Mammary epithelial cell (primary cell): ENCODE measurements around the gene LTB4R2.

Source experiments
- CTCF ChIP-seq, 2 donors: IDR thresholded peaks in 1 of 2; conservative IDR thresholded peaks in 1 of 2; 2 replicates each; pipeline ENCODE4 v1.5.1; 2011 to 2012; ENCODE audit warnings: inconsistent platforms in 2 of 2, low read length in 2 of 2, mild to moderate bottlenecking in 2 of 2, control low read depth in 1 of 2, low read depth in 1 of 2; ENCODE audit not compliant: insufficient read depth in 1 of 2; ENCODE audit errors: extremely low read depth in 1 of 2
- EZH2 ChIP-seq: IDR thresholded peaks from 2 replicates; pipeline ENCODE4 v1.6.1; 2012; ENCODE audit warnings: low read length, inconsistent platforms, borderline replicate concordance

- TF ChIP-seq CTCF (conservative IDR thresholded peaks at IDR 0.05 in 1 of 2, IDR thresholded peaks at IDR 0.05 in 1 of 2; ENCODE audit: extremely low read depth in 1 of 2, insufficient read depth in 1 of 2, low read depth in 1 of 2, low read length in 2 of 2), result peak in 1 of 2 donors; percentile 32
- TF ChIP-seq EZH2, result no peak
These were observed 985 bp downstream of the LTB4R2 start, which contains the start of gene LTB4R for GRCh38 chr14:24310646-24311604.
